GM18498 (cell line): ENCODE data around the gene ZNF606.

Experiments
- ATAC-seq: cut with Tn5 transposase; IDR thresholded peaks from one replicate; pipeline ENCODE4 v1.9.1; 2021; ENCODE audit warnings: mild to moderate bottlenecking, moderate library complexity; ENCODE audit not compliant: unreplicated experiment

Gene ZNF606

GRCh38 chr19:57934820-57935665, 67.6 kb downstream of the ZNF606 start, which contains the start of gene ZNF418:
Gene ZNF418 (minus strand): TSS chr19:57935402. CDS start chr19:57933822, 1,580 bp downstream.
- ATAC-seq: peak; percentile 55

DNA sequence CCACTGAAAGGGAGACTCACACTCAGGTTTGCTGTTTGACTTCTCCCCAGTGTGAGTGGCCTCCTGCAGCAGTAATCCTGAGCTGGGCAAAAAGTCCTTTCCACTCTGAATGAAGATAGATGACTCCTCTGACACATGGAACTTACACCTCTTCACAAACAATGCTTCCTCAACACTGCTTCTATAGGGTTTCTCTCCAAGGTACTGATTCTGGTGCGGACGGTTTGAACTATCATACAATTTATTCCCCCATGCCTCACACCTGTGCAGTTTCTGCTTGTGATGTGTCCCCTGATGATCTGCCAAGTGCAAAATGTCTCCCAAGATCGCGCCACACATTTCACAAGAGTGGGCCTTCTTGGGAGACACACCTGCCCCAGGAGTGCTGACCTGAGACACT, 75.0 kb downstream of the ZNF606 start:
- no peak for ATAC-seq
